ENCODE results near the gene ALOX5AP. TPM values are rescaled to one million over a fixed set of nuclear protein-coding genes. Genes with fewer than 3 reads are reported as not detected.
A peak's percentile ranks its signal among the peaks of the same experiment; 100 is the strongest.
"Not testable (repeated sequence)": the region's sequence is repeated elsewhere in the genome, so short reads cannot be mapped to it uniquely, and the experiment has no call there.

The ALOX5AP gene
- polyA plus RNA-seq, 2 of the 4 experiments (the other 2 are of a cell fraction): 2.3 to 2.8 TPM

DNA sequence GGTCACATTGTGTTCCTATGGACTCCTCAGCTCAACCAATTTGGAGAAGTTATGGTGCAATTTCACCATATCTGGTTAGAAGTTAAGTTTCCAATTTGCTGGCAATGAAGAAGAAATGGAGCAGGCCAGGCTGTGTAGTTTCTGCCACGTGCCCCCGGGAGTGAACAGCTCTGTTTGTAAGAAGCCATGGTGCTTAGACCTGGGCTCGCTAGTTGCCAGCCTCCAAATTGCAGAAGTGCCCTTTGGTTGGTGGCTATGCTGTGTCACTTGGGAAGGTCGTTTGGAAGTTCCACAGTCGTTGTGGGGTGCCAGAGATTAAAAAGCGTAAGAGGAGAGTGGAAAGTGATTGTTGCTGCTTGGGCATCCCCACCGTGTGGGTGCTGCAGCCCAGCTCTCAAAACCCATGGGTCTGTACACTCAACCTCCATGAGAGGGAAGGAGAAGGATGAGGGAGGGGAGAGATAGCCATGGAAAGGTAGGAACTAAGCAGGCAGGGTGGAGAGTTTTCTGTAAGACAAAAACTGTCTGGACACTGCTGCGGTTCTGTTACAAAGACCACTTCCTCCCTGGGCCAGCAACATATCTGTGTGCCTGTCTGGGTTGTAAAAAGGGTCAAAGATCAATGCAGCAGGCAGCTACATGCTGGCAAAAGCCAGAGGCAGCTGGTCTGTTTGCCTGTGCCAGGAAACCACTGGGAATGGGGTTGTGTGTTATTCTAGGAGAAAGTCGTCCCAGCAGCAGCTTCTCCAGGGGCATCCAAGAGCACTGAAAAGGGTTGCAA, 10.8 kb downstream of the ALOX5AP start:
- Histone ChIP-seq H3K9me3 (no peaks in the 10 kb centered on the region), H3K27ac (peak overlapping the region; percentile 90 to 94; a peak in 5 of 6 replicates), H3K4me2 (peak overlapping the region; percentile 34; the same call in 2 of the 3 replicates), H3K4me1 (peaks cover 51% of the 10 kb centered on the region), H3K4me3 (no peak overlapping the region)
- POLR2A ChIA-PET: interaction anchor here (0.7 kb wide), 1 partner anchor 128 kb away, joined by 3 read pairs; the partner anchor contains the start of gene USPL1
- DNase-seq (ENCODE audit: low read depth in 1 of 2, low spot score in 1 of 2): no peak
- TF ChIP-seq SMC3 (IDR thresholded peaks at IDR 0.05) (no peak), RNF2 (IDR thresholded peaks at IDR 0.05; ENCODE audit: borderline replicate concordance, low read depth) (no peak), SREBF2 (IDR thresholded peaks at IDR 0.05) (no peak), PHF8 (IDR thresholded peaks at IDR 0.05; ENCODE audit: borderline replicate concordance, low read depth) (no peak), HEYL (CRISPR knock-in tag; IDR thresholded peaks at IDR 0.05) (no peak), NPAS2 (CRISPR knock-in tag; IDR thresholded peaks at IDR 0.05; ENCODE audit: borderline replicate concordance) (no peak), EP300 (IDR thresholded peaks at IDR 0.05) (no peak), ESRRA (IDR thresholded peaks at IDR 0.05; ENCODE audit: borderline replicate concordance, low read length) (no peak), MAFK (IDR thresholded peaks at IDR 0.05; ENCODE audit: partially characterized antibody) (no peak), MYC (IDR thresholded peaks at IDR 0.05; ENCODE audit: borderline replicate concordance, low read length) (no peak), JUNB (IDR thresholded peaks at IDR 0.05) (no peak)
- TF ChIP-seq, protein P1, sequence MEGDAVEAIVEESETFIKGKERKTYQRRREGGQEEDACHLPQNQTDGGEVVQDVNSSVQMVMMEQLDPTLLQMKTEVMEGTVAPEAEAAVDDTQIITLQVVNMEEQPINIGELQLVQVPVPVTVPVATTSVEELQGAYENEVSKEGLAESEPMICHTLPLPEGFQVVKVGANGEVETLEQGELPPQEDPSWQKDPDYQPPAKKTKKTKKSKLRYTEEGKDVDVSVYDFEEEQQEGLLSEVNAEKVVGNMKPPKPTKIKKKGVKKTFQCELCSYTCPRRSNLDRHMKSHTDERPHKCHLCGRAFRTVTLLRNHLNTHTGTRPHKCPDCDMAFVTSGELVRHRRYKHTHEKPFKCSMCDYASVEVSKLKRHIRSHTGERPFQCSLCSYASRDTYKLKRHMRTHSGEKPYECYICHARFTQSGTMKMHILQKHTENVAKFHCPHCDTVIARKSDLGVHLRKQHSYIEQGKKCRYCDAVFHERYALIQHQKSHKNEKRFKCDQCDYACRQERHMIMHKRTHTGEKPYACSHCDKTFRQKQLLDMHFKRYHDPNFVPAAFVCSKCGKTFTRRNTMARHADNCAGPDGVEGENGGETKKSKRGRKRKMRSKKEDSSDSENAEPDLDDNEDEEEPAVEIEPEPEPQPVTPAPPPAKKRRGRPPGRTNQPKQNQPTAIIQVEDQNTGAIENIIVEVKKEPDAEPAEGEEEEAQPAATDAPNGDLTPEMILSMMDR (IDR thresholded peaks at IDR 0.05): no peak
- WGBS (ENCODE audit: missing lambda C conversion rate): 59% methylated on average over 9 of the region's 9 CpGs
- no peak for FAIRE-seq
- CTCF ChIA-PET: interaction anchor here (0.5 to 2.5 kb wide), 4 partner anchors 16 to 65 kb away, joined by 3 to 10 read pairs (median 3); no protein-coding TSS in a partner anchor
- ATAC-seq: no peak

DNA sequence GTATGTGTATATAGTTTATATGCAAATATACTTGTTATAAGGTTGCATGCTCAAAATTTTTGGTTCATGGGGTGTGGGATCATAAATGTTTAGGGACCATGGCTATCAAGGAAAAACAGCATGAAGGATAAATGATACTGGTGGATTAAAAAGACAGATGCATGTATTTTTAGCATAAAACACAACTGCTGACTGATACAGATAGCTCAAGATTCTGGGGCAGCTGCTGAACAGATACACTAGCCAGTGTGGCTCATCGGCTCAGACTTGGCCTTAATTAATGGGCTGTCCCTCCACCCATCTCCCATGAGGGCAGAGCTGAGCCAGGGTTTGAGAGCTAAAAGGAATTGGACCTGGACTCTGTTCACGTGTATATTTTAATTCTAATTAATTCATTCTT, 11.4 kb downstream of the ALOX5AP start:
- POLR2A ChIA-PET: interaction anchor here (0.7 kb wide), 1 partner anchor 129 kb away, joined by 3 read pairs; the partner anchor contains the start of gene USPL1
- CTCF ChIA-PET: interaction anchor here (0.5 to 2.5 kb wide), 3 partner anchors 15 to 56 kb away, joined by 3 to 10 read pairs (median 3); no protein-coding TSS in a partner anchor
- peaks cover 45% of the 10 kb centered on the region for H3K4me1 ChIP-seq
- H3K4me3 ChIP-seq: no peak overlapping the region
- TF ChIP-seq NFE2L2 (conservative IDR thresholded peaks at IDR 0.05; ENCODE audit: low read length) (no peak), HDAC2 (IDR thresholded peaks at IDR 0.05) (no peak), KDM5A (IDR thresholded peaks at IDR 0.05) (no peak), ZFP36 (IDR thresholded peaks at IDR 0.05; ENCODE audit: borderline replicate concordance, partially characterized antibody) (no peak)
- WGBS (ENCODE audit: missing lambda C conversion rate): 95% methylated on average over 2 of the region's 2 CpGs
- DNase-seq (ENCODE audit: low read depth in 1 of 2, low spot score in 1 of 2) (no peak), FAIRE-seq (no peak), ATAC-seq (no peak)
- H3K9me3 ChIP-seq: no peaks in the 10 kb centered on the region
- H3K4me2 ChIP-seq: peak overlapping the region; percentile 34; the same call in 2 of the 3 replicates
- peak overlapping the region; percentile 39 to 94; a peak in 2 of 6 replicates for H3K27ac ChIP-seq

GRCh38 chr13:30747845-30748244, 12.5 kb downstream of the ALOX5AP start:
- ATAC-seq; H3K4me2 ChIP-seq; H3K4me3 ChIP-seq; POLR2A ChIA-PET; H3K9me3 ChIP-seq; FAIRE-seq; DNase-seq (ENCODE audit: low read depth in 1 of 2, low spot score in 1 of 2): not testable (repeated sequence)
- 83% methylated on average over 6 of the region's 6 CpGs for WGBS (ENCODE audit: missing lambda C conversion rate)
- Histone ChIP-seq H3K27ac (peak overlapping the region in 1 of 2 experiments; percentile 94; a peak in 1 of 6 replicates), H3K4me1 (peaks cover 36% of the 10 kb centered on the region)
- CTCF ChIA-PET: interaction anchor here (1.2 to 2.5 kb wide), 2 partner anchors 41 to 55 kb away, joined by 3 to 10 read pairs; no protein-coding TSS in a partner anchor

DNA sequence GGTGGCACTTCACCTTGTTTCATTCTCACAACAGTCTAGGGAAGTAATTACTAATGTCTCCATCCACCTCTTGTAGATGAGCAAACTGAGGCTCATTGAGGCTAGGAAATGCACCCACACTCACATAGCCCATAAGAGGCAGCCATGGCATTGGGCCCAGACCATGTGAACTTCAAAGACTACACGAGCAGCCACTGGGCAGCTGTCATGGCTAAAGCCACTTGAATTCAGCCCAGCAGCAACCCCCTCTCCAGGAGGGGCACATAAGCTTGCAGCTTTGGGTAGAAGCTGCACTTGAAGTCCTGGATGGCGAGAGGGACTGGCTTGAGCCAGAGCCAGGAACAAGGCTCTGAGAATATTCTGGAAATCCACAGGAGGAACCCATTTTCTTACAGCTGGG, 13.4 kb downstream of the ALOX5AP start:
- H3K4me1 ChIP-seq: peaks cover 30% of the 10 kb centered on the region
- ChIA-PET POLR2A (no interaction called here), CTCF (no interaction called here)
- no peak overlapping the region for H3K4me3 ChIP-seq
- H3K27ac ChIP-seq: no peak overlapping the region; a peak in 2 of 6 replicates
- H3K9me3 ChIP-seq: no peaks in the 10 kb centered on the region
- H3K4me2 ChIP-seq: no peak overlapping the region
- DNase-seq (ENCODE audit: low read depth in 1 of 2, low spot score in 1 of 2): no peak
- ATAC-seq: no peak
- 60% methylated on average over 1 of the region's 2 CpGs for WGBS (ENCODE audit: missing lambda C conversion rate)
- no peak for FAIRE-seq
- TF ChIP-seq FOSB (CRISPR knock-in tag; IDR thresholded peaks at IDR 0.05) (no peak), SMC3 (IDR thresholded peaks at IDR 0.05) (no peak), MAZ (IDR thresholded peaks at IDR 0.05; ENCODE audit: borderline replicate concordance, low read depth, low read length) (no peak), RARB (CRISPR knock-in tag; IDR thresholded peaks at IDR 0.05) (no peak), MYC (IDR thresholded peaks at IDR 0.05; ENCODE audit: borderline replicate concordance, low read length) (no peak), CBX2 (IDR thresholded peaks at IDR 0.05; ENCODE audit: borderline replicate concordance, low read depth) (no peak), POLR2A (IDR thresholded peaks at IDR 0.05; ENCODE audit: low read length) (no peak), HOXA7 (CRISPR knock-in tag; IDR thresholded peaks at IDR 0.05) (no peak), RAD21 (conservative IDR thresholded peaks at IDR 0.05 in 1 of 2, IDR thresholded peaks at IDR 0.05 in 1 of 2) (no peak), MAX (IDR thresholded peaks at IDR 0.05) (no peak), JUNB (IDR thresholded peaks at IDR 0.05) (no peak), RFX5 (IDR thresholded peaks at IDR 0.05) (no peak), HDAC2 (IDR thresholded peaks at IDR 0.05) (no peak), HES2 (IDR thresholded peaks at IDR 0.05) (no peak), HOXB13 (CRISPR knock-in tag; IDR thresholded peaks at IDR 0.05; ENCODE audit: low read depth) (no peak)
- TF ChIP-seq, protein P2, sequence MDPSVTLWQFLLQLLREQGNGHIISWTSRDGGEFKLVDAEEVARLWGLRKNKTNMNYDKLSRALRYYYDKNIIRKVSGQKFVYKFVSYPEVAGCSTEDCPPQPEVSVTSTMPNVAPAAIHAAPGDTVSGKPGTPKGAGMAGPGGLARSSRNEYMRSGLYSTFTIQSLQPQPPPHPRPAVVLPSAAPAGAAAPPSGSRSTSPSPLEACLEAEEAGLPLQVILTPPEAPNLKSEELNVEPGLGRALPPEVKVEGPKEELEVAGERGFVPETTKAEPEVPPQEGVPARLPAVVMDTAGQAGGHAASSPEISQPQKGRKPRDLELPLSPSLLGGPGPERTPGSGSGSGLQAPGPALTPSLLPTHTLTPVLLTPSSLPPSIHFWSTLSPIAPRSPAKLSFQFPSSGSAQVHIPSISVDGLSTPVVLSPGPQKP (IDR thresholded peaks at IDR 0.05; ENCODE audit: low read depth, low read length): no peak

All from A549 (cell line).